DOHH2 (cell line): ENCODE measurements around the gene PARG.
"Not testable (repeated sequence)": the region's sequence is repeated elsewhere in the genome, so short reads cannot be mapped to it uniquely, and the experiment has no call there.

ENCODE experiments used
- CTCF ChIP-seq: fragments of 200-600 bp; sonication (generic); IDR thresholded peaks from one replicate; pipeline ENCODE4 v1.5.1; 2014; ENCODE audit warnings: antibody characterized with exemption, mild to moderate bottlenecking, low read depth, low read length; ENCODE audit not compliant: poor library complexity, severe bottlenecking
- EZH2phosphoT487 ChIP-seq: fragments of 200-600 bp; sonication (generic); IDR thresholded peaks from 2 replicates; pipeline ENCODE4 v1.6.1; 2017; ENCODE audit warnings: borderline replicate concordance, mild to moderate bottlenecking, antibody characterized with exemption, low read length, moderate library complexity, mixed read lengths

- not testable (repeated sequence) for TF ChIP-seq CTCF, EZH2phosphoT487
These were observed 45.4 kb upstream of the PARG start for GRCh38 chr10:49987207-49987606.
